GM20000 (cell line): Measurements from ENCODE around the gene ARMC7.

ENCODE experiments used
- DNase-seq: peaks from one replicate; pipeline ENCODE4 v3.0.0; 2012; ENCODE audit warnings: low spot score
- TF ChIP-seq, protein P1 (sequence below): IDR thresholded peaks from 2 replicates; pipeline ENCODE4 v1.5.1; 2012; ENCODE audit warnings: mild to moderate bottlenecking, control low read depth; ENCODE audit errors: extremely low read depth, missing control alignments

ARMC7 gene

DNA sequence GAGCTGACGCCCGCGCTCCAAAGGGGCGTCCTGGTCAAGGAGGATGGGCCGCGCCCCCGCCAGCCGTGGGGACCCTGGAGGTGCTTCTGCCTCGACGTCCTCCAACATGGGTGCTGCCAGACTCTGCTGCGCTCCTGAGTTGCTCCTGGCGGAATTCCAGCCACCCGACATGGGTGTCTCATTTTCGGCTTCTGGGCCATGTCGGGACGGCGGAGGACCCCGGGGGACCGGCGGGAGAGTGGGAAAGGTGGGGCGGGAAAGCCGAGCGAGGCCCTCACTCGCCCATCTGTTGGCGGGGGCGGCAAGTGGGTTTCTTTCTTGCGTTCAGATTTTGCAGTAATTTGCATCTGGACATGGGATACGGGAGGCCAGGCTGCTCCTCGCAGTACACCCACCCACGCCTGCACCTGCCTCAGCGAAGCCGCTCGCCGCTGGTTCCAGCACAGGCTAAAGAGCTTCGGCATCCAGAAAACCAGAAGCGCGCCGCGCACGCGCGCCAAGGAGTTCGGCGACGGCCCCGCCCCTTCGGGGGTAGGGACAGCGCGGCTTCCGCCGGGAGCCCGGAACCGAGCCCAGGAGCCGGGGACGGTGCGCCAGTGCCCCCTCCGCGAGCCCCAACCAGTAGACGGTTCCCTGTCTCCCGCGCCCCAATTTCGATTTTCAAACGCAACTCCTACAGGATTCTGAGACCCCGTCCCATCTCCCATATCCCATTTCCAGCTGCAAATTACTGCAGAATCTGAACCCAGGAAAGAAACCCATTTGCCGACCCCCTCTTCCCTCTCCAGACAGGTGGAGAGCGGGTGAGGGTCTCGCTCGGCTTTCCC lies at the start of gene ARMC7:
TSS of gene ARMC7 (plus strand) at position 563 of the 827 bp plus-strand sequence. CDS start 320 bp downstream, outside the sequence.
- DNase-seq, result peak; percentile 95
- TF ChIP-seq, protein P1, sequence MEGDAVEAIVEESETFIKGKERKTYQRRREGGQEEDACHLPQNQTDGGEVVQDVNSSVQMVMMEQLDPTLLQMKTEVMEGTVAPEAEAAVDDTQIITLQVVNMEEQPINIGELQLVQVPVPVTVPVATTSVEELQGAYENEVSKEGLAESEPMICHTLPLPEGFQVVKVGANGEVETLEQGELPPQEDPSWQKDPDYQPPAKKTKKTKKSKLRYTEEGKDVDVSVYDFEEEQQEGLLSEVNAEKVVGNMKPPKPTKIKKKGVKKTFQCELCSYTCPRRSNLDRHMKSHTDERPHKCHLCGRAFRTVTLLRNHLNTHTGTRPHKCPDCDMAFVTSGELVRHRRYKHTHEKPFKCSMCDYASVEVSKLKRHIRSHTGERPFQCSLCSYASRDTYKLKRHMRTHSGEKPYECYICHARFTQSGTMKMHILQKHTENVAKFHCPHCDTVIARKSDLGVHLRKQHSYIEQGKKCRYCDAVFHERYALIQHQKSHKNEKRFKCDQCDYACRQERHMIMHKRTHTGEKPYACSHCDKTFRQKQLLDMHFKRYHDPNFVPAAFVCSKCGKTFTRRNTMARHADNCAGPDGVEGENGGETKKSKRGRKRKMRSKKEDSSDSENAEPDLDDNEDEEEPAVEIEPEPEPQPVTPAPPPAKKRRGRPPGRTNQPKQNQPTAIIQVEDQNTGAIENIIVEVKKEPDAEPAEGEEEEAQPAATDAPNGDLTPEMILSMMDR, result no peak

DNA sequence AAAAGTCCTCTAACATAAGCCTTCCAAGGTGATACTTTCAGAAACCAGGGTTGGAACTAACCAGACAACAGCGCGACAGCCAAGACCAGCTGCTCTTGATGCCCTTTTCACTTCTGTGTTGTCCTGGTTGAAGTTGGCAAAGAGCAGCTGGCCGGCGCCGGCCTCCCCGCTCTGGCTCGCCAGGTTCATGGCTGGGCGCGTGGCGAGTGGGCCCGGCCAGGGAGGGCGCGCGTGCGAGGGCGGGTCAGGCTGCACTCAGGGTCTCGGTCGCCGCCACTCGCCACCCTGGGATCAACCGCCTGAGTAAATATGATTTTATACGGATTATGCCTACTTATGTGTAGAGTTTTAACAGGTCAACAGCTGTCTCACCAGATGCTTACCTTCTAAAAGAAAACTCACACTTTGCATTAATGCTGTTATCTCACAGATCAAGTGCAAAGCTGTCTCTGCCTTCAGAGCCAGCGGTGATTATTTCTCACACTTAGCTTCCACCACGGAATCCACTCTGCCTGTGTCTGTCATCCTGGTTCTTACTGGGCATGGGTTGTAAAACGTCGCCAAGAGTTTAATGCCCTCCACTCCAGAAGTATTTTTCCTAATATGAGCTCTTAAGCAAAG lies 49.2 kb upstream of the ARMC7 start:
- TF ChIP-seq, protein P1, result no peak
- no peak for DNase-seq

DNA sequence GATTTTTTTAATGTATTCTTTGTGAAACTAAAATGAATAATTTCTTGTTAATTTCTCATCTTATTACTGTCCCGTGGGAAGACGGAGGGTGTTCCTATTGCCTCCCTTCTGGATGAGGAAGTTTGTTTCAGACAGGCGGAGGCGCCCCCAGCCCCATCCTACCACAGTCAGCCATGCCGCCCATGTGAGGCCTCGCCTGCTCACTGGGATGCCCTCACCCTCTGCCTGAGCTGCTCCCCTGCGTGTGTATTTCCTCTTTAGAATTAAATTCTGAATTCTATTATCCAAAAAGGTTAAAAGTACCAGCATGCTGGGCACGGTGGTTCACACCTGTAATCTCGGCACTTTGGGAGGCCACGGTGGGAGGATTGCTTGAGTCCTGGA lies 48.7 kb upstream of the ARMC7 start:
- TF ChIP-seq, protein P1, result no peak
- no peak for DNase-seq

DNA sequence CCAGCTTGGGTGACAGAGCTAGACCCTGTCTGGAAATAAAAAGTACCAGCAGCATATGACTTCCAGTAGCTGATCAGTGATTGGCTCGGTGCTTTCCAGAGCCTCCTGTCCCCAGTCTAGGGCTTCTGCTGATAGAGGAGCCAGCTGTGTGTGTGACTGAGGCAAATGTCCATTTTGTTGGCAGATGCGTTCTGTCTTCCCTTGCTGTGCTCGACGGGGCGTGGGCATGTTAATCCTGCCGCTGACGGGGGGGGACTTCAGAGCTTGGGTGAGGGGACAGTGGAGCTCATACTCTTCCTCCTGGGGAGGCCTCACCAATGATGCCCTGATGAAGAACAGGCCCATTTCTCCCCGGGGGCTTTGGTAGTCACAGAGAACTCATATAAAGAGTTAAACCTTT lies 48.2 kb upstream of the ARMC7 start:
- no peak for DNase-seq
- TF ChIP-seq, protein P1, result no peak

DNA sequence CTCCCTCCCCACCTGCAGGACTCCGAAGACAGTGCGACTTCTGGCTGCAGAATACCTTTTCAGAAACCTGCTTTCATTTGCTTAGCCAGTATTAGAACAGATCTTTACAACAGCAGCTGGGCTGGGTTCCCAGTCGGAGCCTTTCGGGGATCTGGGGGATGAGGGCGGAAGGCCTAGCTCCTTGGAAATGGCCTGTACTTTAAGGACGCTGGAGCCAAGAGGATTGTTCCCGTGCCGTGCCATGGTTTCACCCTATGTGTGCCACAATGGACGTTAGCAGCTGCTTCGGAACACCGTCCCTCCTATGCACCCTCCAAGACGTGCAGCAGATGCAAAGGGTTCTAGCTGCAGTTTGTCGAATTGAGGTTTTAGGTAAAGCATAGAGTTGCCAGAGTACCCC lies 46.6 kb upstream of the ARMC7 start:
- DNase-seq, result no peak
- TF ChIP-seq, protein P1, result no peak

DNA sequence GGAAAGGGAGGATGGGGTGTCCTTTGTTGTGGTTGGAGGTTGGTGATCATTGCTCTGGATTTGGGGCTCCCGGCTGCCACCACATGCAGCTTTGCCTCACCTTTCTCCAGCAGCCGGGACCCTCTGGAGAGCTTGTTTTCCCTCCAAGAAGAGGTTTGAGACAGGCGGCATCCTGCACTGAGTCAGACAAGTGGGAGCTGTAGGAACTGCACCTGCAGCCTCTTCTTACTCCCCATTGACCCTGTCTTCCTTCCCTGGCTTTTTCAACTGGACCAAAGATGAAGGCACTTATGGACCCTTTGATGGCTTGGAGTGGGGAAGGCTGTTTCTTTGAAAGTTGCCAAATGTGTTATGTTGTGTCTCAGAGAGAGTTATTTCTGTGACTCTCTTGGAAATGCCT lies 46.1 kb upstream of the ARMC7 start:
- no peak for DNase-seq
- TF ChIP-seq, protein P1, result no peak

DNA sequence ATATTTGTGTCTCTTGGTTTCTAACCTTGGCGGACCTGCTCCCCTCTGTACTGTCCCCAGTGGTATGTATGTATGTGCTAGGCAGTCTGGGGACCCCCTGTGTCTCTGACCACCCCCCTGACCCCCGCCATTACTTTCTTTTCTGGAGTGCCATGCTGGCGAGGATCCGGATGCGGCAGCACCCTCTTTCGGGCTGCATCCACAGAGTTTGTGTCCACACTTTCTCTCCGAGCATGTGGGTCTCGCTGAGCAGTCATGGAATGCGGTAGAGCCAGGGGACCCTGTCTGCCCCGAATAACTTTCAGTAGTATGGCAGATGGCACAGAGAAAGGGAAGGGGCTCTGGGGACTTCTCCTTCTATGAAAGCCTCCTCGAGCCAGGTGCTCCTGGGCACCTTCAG lies 45.7 kb upstream of the ARMC7 start:
- TF ChIP-seq, protein P1, result no peak
- no peak for DNase-seq
